HG03097 (cell line): Measurements from ENCODE around the gene YBX3.

Source experiments
- ATAC-seq: cut with Tn5 transposase; IDR thresholded peaks from one replicate; pipeline ENCODE4 v1.9.1; 2021; ENCODE audit not compliant: unreplicated experiment, low FRiP score

YBX3 gene

DNA sequence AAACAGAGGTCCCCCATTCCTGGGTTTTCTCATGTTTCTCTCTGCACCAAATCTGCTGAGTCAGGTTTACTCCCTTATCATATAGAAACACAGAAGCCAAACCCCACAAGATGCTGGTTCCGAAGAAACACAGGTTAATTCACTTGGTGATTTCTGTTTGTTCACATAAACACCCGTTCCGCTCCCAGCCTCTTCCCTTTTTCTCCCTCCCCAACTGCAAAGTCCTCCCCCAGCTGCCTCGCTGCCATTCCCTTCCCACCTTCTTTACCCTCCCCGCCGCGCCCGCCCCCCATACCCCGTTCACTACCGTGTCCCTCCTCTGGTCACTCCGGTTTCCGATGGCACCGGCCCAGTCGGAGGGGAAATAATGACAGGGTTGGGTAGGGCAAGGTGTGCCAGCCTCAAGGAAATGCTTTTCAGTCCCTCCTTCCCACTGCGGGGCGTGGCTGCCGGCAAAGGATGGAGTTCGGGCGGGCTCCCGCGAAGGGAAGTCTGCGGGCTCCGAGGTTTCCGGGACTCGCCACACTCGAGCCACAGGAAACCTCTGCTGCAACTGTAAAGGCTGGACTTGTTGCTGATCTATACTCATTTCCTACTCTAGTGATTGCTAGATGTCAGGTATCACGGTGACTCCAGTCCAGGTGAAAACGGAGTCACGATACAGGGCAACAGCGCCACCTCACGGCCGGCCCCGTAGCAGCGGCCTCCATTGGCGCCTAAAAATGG, 49.3 kb downstream of the YBX3 start, which contains the start of gene STYK1:
TSS of gene STYK1 (minus strand) at position 394 of the 726 bp plus-strand sequence. CDS start 39,434 bp downstream, outside the sequence.
- ATAC-seq = peak; percentile 64

DNA sequence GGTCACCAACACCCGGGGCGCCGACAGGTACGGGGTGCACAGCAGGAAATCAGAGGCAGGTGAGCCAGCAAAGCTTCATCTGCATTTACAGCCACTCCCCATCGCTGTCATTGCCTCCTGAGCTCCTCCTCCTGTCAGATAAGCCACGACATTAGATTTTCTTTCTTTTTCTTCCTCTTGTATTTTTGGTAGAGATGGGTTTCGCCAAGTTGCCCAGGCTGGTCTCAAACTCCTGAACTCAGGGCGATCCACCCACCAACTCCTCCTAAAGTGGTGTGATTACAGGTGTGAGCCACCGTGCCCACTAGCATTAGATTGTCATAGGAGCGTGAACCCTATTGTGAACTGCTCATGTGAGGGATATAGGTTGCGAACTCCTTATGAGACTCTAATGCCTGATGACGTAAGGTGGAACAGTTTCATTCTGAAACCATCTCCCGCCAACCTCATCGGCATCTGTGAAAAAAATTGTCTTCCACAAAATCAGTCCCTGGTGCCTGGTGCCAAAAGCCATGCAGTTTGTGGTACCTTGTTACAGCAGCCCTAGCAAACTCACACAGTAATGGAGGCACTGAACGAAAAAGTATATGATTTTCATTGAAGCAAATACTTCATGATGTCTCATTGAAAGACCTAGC, 50.8 kb downstream of the YBX3 start:
- no peak for ATAC-seq

DNA sequence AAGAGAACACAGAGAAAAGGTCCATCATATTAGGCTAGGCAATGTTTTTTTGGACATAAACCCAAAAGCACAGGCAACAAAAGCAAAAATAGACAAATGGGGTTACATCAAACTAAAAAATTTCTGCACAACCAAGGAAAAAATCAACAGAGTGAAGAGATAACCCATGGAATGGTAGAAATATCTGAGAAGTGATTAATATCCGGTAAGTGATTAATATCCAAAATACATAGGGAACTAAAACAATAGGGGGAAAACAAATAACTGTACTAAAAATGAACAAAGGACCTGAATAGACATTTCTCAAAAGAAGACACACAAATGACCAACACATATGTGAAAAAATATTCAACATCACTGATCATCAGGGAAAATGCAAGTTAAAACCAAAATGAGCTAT, 53.6 kb downstream of the YBX3 start:
- ATAC-seq = no peak

DNA sequence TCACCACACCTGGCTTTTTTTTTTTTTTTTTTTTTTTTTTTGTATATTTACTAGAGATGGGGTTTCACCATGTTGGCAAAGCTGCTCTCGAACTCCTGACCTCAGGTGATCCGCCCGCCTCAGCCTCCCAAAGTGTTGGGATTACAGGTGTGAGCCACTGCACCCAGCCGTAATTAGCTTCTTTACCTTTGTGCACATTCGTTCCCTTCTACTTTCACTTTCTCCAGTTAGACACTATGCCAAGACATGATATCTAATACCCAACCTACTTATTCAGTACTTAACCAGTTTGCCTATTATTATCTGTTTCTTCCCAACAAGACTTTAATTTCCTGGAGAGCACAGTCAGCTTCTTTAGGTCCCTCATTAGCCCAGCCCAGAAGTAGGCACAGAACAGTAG, 54.6 kb downstream of the YBX3 start:
- no peak for ATAC-seq

DNA sequence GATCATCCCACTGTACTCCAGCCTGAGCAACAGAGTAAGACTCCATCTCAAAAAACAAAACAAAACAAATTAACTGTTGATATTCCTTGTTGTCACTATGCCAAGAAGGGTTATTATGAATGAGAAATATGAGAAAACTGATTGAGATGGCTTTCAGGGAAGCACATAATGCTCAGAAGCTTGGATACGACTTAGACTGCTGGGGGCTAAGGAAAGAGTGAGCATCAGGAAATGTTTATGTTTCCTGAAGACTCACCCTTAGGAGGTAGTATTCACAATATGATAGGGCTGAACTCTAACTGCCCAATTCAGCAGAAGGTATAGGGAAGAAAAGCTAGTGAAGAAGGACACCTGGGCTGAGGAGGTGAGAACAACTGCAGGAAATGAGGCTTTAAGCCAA, 55.5 kb downstream of the YBX3 start:
- no peak for ATAC-seq

DNA sequence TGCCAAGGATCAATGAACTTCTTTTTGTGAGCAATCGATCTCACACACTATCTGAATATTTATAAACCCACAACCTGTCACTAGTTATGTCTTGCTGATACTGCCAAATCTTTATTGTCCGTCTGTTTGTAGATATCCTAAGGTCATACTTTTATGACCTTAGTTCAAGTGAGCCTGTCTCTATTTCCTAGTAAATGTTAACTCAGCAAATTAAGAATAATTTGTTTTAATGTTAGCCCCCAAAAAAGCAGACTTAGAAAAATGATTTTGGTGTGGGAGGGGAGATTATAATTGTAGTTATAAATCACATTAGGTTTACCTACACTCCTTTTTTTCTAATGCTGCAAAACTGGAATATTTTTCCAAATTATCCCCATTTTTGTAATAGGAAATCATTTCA, 58.6 kb downstream of the YBX3 start:
- ATAC-seq = no peak

DNA sequence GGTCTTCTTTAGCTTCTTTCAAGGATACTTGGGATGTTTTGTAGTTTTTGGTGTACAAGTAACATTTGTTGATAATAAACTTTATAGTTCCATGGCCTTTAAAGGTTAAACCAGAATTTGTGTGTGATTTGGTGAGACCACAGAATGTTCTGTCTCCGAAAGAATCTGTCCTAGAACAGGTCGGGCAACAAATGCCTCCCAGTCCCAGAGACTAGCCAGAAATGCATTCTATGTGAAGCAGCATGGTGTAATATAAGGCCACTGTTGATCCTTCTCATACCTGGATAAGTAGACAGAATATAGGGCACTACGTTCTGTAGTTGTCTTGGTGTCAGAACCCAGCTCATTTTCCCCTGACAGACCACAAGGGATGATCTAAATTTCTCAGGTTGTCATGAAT, 59.3 kb downstream of the YBX3 start:
- ATAC-seq = no peak

DNA sequence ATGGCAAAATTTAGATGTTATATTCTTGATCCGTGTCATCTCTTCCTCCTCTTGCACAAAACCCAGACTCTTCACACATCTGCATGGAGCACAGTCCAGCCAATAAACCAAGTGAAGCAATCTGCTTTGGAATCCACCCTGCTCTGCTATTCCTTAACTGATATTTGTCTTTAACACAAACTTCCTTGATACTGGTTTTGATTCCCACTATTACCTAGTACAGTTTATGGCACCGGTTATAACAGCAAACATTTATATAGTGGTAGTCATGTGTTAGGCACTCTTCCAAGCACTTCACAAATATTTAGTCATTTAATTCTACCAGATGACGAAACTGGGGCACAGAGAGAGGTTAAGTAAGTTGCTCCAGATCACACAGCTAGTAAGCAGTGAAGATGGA, 61.8 kb downstream of the YBX3 start:
- no peak for ATAC-seq

DNA sequence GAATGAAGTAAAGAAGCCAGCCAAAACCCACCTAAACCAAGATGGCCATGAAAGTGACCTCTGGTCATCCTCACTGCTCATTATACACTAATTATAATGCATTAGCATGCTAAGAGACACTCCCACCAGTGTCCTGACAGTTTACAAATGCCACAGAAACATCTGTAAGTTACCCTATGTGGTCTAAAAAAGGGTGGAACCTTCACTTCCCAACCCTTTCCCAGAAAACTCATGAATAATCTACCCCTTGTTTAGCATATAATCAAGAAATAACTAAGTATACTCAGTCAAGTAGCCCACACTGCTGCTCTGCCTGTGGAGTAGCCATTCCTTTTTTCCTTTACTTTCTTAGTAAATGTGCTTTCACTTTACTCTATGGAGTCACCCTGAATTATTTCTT, 69.1 kb downstream of the YBX3 start:
- no peak for ATAC-seq

DNA sequence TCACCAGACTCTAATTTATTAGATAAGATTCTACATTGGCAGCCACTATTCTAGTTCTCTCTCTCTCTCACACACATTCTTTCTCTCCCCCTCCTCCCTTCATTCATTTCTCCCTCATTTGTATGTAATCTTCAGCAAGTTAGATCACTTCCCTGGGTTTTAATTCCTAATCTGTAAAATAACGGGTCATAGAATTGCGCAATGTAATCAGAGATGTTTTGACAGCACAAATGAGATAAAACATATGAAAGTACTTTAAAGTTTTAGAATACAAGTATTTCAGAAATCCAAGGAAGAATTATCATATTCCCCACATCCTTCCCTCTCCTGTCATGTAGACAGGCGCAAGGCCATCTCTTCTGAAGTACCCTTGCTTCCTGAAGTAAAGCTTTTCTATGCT, 70.9 kb downstream of the YBX3 start:
- ATAC-seq = no peak
